NCI-H446 (cell line): ENCODE measurements around the gene NCAPD2.
"Not testable (repeated sequence)": the region's sequence is repeated elsewhere in the genome, so short reads cannot be mapped to it uniquely, and the experiment has no call there.

Experiments
- DNase-seq, 2 experiments: peaks; one replicate each; lab custom pipeline; 2025; lab: John Stamatoyannopoulos, UW

The NCAPD2 gene

GRCh38 chr12:6497291-6497690 is 3.4 kb downstream of the NCAPD2 start:
- DNase-seq = not testable (repeated sequence)

DNA sequence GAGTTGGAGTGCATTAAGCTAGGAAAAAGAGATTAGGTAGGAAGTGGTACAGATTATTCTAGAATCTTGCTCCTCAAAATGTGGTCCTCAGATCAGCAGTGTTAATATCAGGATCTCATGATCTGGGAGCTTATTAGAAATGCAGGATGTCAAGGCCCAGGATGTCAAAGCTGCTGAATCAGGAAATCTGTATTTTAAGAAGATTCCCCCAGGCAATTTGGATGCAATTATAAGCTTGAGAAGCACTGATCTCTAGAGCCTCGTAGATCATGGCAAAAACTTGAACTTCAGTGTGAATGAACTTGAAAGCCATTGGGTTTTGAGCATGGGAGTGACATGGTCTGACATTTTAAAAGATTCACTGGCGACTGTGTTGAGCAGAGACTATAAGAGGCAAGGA is 6.6 kb downstream of the NCAPD2 start:
- no peak for DNase-seq

DNA sequence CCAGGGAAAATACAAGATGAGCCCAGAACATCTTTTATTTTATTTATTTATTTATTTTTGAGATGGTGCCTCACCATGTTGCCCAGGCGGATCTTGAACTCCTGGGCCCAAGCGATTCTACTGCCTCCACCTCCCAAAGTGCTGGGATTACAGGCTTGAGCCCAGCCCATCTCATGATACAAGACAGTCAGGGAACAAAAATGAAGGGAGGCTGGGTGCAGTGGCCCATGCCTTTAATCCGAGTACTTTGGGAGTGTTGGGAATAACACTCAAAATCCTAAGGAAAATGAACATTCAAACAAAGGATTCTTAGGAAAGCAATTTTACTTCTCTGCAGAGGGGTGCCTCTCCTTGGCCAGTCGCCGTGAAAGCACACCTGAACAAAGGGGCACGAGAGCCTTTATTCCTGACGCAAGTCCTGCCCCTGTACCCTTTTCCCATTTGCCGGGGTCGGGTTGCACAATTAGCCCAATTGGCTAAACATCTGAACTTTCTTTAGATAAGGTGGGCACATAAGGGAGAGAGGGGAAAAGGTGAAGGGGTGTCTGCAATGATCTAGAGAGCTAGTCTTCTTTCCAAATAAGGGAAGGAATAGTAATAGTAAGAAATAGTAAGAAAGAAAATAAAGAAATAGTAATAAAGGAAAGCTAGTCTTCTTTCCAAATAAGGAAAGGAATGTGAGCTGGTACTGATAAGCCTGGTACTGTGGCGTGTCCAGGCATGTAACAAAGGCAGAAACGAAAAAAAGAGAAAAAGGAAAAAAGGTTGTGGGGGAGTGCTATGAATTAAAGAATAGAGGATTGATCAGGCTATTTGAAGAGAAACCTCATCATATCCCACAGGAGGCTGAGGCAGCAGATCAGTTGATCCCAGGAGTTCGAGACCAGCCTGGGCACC is 13.4 kb downstream of the NCAPD2 start:
- no peak for DNase-seq

DNA sequence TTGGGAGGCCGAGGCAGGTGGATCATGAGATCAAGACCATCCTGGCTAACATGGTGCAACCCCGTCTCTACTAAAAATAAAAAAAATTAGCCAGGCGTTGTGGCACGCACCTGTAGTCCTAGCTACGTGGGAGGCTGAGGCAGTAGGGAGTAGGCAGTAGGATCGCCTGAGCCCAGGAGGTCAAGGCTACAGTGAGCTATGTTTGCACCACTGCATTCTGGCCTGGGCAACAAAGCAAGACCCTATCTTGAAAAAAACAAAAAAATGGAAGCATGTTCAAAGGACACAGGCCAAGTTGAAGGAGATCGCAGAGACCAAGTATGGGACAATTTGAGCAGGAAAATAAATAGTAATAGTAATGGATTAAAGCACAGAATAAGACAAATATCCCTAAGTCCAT is 14.2 kb downstream of the NCAPD2 start:
- no peak for DNase-seq

- no peak for DNase-seq
Observed at GRCh38 chr12:6520186-6520585, 26.3 kb downstream of the NCAPD2 start.

DNA sequence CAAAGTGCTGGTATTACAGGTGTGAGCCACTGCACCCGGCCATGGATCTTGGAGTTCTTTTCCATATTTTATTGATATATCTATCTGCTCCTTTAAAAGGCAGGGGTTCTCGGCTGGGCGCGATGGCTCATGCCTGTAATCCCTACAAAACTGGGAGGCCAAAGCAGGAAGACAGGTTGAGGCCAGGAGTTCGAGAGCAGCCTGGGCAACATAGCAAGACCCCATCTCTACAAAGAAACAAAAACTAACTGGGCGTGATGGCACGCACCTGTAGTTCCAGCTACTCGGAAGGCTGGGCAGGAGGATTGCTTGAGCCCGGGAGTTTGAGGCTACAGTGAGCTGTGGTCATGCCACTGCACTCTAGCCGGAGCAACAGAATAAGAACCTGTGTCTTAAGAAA is 28.3 kb downstream of the NCAPD2 start:
- DNase-seq = no peak

GRCh38 chr12:6523708-6524107 is 29.8 kb downstream of the NCAPD2 start:
- no peak for DNase-seq

DNA sequence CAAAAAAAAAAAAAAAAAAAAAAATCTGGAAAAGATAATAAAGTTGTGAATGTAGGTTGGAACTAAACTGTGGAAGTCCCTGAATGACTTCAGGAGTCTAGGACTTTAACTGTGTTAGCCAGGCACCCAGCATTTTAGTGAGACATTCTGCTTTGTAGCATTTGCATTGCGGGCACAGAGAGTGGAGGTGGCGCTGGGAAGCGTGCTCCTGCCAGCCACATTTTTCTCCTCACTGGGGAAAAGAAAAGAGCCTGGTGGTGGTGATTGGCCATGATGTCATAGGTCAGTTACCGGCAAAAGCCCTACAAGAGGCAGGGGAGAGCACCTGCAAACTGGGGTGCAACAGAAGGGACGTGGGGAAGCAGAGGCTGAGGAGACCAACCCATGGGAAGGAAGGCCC is 30.7 kb downstream of the NCAPD2 start:
- no peak for DNase-seq

GRCh38 chr12:6526201-6526600 is 32.3 kb downstream of the NCAPD2 start:
- no peak for DNase-seq

GRCh38 chr12:6526766-6527525 is 33.0 kb downstream of the NCAPD2 start:
- DNase-seq = no peak

DNA sequence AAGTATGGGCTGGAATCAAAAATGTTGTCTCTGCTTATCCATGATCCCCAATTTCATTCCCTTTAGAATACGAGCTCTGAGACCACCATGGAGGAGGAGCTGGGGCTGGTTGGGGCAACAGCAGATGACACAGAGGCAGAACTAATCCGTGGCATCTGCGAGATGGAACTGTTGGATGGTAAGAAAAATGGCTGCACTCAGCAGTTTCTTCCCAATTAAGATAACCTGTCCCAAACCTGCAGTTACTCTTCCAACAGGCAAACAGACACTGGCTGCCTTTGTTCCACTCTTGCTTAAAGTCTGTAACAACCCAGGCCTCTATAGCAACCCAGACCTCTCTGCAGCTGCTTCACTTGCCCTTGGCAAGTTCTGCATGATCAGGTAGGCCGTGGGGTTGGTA is 33.8 kb downstream of the NCAPD2 start:
- no peak for DNase-seq

GRCh38 chr12:6528539-6529235 is 34.8 kb downstream of the NCAPD2 start:
- DNase-seq = no peak

- no peak for DNase-seq
Observed at GRCh38 chr12:6529291-6529737, 35.4 kb downstream of the NCAPD2 start.

GRCh38 chr12:6530576-6531260 is 36.8 kb downstream of the NCAPD2 start:
- DNase-seq = no peak

- peak; percentile 35 to 59 for DNase-seq
Observed at GRCh38 chr12:6532051-6532926, 38.4 kb downstream of the NCAPD2 start.

DNA sequence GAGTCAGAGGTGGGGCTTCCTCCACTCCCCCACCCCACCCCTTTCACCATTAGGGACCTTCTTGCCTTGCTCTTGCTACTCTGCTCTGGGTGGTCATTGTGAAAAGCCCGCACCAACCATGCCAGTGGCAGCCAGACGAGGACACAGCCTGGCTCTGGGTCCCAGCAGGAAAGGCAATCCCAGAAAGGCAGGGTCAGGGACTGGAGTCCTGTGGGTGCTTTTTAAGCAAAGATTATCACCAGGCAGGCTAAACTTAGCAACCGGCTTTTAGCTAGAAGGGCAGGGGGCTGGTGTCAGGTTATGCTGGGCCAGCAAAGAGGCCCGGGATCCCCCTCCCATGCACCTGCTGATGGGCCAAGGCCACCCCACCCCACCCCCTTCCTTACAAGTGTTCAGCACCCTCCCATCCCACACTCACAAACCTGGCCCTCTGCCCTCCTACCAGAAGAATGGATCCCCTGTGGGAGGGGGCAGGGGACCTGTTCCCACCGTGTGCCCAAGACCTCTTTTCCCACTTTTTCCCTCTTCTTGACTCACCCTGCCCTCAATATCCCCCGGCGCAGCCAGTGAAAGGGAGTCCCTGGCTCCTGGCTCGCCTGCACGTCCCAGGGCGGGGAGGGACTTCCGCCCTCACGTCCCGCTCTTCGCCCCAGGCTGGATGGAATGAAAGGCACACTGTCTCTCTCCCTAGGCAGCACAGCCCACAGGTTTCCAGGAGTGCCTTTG is 39.2 kb downstream of the NCAPD2 start:
- DNase-seq = peak; percentile 69 to 78

GRCh38 chr12:6533653-6533922 is 39.7 kb downstream of the NCAPD2 start:
- DNase-seq = no peak

DNA sequence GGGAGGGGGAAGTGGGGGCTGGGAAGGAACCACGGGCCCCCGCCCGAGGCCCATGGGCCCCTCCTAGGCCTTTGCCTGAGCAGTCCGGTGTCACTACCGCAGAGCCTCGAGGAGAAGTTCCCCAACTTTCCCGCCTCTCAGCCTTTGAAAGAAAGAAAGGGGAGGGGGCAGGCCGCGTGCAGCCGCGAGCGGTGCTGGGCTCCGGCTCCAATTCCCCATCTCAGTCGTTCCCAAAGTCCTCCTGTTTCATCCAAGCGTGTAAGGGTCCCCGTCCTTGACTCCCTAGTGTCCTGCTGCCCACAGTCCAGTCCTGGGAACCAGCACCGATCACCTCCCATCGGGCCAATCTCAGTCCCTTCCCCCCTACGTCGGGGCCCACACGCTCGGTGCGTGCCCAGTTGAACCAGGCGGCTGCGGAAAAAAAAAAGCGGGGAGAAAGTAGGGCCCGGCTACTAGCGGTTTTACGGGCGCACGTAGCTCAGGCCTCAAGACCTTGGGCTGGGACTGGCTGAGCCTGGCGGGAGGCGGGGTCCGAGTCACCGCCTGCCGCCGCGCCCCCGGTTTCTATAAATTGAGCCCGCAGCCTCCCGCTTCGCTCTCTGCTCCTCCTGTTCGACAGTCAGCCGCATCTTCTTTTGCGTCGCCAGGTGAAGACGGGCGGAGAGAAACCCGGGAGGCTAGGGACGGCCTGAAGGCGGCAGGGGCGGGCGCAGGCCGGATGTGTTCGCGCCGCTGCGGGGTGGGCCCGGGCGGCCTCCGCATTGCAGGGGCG is 40.2 kb downstream of the NCAPD2 start, which contains the start of gene GAPDH:
Gene GAPDH (plus strand): TSS at position 595 of the 772 bp plus-strand sequence. CDS start 316 bp downstream, outside the sequence.
- peak; percentile 96 to 98 for DNase-seq

GRCh38 chr12:6534695-6534944 is 40.7 kb downstream of the NCAPD2 start:
- DNase-seq = no peak
